NCI-H146 treated with DMSO at 0.1 percent for 48 hours (cell line): ENCODE measurements around the gene CHTF8.

Source experiments
- DNase-seq: peaks from one replicate; lab custom pipeline; 2025; ENCODE audit not compliant: unreplicated experiment; lab: John Stamatoyannopoulos, UW

CHTF8 gene

DNA sequence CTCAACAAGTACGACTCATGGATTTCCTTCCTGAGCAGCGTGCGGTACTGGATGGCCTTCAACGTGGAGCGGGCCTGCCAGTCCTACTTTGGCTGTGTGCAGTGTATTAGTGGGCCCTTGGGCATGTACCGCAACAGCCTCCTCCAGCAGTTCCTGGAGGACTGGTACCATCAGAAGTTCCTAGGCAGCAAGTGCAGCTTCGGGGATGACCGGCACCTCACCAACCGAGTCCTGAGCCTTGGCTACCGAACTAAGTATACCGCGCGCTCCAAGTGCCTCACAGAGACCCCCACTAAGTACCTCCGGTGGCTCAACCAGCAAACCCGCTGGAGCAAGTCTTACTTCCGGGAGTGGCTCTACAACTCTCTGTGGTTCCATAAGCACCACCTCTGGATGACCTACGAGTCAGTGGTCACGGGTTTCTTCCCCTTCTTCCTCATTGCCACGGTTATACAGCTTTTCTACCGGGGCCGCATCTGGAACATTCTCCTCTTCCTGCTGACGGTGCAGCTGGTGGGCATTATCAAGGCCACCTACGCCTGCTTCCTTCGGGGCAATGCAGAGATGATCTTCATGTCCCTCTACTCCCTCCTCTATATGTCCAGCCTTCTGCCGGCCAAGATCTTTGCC is 17.9 kb downstream of the CHTF8 start:
- no peak for DNase-seq

DNA sequence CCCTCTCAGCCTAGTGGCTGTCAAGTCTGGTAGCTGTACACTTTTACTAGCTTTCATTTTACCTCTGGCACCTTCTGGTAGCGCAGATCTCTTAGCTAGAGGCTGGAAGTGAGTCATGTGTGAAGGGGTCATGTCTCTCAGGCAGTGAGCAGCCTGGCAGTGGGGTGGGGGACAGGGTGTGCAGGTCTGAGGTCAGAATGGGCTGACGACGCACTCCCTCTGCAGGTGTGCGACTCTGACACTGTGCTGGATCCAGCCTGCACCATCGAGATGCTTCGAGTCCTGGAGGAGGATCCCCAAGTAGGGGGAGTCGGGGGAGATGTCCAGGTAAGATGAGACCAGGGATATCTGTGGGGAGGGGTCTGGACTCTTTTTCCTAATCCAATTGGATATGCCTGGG is 19.2 kb downstream of the CHTF8 start:
- no peak for DNase-seq

DNA sequence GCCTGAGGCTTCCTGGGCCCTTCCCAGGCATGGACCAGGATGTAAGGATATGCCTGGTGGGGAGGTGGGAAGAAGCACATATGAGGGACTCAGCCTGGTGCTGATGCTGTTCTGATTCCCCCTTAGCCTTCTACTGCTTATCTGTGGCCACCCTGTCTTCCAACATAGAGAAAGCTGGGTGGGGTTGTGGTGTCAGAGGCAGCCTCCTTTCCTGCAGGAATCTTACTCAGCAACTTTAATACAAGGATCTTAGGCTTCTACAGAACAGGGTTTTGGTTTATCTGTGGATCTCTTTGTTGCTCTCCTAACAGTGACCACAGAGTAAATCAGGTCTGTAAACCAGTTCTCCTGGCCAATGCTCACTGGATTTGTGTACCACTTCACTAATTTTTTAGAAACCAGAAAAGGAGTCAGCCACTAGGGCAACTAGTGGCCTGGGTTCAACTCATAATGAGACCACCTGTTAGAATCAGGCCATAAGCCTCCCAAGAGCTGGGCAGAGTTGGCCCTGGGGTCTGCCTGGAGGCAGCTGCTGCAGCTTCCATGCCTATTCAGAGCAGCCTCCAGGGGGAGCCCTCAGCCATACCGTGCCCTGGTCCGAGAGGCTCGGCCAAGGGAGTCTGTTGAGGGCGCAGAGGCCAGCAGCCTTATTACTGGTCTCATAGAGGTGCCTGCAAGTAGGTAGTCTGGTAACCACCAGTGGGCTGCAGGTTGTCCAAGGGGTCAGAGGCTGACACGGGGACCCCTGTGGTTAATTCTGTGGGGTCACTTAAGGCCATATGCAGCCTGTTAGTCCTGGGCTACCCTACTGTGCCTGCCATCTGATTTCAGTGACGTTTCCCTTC is 19.9 kb downstream of the CHTF8 start:
- DNase-seq: no peak

GRCh38 chr16:69111876-69112230 is 20.5 kb downstream of the CHTF8 start:
- no peak for DNase-seq

DNA sequence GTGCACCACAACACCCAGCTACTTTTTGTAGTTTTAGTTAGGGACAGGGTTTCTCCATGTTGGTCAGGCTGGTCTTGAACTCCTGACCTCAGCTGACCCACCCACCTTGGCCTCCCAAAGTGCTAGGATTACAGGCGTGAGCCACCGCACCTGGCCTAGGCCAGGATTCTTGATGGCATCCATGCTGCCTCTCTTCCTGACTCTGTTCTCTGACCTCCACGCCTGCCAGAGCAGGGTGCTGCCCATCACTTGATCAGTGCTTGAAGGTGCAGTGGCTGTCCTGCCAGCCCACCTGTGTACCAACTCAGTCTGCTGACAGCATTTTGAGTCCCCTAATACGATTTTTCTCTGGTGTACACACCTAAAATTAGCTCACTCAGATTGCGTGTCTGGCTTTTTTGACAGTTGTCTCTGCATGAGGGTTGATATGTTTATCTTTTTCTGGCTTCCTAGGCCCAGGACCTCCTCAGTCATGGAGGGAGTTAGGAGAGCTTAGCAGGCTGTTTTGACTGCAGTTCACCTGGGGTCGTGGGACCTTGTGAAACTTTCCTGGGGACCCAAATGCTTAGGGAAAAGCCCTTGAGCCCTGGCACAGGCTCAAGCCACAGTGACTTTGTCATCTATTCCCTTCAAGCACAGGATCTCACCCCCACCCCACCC is 21.0 kb downstream of the CHTF8 start:
- no peak for DNase-seq

DNA sequence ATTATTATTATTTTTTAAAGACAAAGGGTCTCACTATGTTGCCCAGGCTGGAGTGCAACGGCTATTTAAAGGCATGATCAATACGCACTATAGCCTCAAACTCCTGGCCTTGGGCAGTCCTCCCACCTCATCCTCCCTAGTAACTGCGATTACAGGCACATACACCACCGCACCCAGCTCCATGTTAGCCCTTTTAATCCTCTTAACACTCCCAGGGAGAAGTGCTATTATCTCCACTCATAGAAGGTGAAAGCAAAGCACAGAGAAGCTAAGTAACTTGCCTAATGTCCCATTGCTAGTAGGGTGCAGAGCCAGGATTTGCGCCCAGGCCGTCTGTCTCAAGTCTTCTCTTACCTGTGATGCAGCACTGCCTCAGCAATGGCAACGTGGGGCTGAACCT is 22.0 kb downstream of the CHTF8 start:
- DNase-seq: no peak

DNA sequence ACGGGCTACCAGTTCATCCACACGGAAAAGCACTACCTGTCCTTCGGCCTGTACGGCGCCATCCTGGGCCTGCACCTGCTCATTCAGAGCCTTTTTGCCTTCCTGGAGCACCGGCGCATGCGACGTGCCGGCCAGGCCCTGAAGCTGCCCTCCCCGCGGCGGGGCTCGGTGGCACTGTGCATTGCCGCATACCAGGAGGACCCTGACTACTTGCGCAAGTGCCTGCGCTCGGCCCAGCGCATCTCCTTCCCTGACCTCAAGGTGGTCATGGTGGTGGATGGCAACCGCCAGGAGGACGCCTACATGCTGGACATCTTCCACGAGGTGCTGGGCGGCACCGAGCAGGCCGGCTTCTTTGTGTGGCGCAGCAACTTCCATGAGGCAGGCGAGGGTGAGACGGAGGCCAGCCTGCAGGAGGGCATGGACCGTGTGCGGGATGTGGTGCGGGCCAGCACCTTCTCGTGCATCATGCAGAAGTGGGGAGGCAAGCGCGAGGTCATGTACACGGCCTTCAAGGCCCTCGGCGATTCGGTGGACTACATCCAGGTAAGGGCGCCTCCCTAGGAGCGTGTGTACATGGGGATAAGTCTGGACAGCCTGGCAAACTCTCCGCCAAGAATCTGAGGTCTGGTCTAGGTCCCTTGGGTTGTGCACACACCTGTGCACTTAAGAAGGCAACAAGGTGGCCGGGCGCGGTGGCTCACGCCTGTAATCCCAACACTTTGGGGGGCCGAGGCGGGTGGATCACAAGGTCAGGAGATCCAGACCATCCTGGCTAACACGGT is 22.7 kb downstream of the CHTF8 start:
- no peak for DNase-seq

DNA sequence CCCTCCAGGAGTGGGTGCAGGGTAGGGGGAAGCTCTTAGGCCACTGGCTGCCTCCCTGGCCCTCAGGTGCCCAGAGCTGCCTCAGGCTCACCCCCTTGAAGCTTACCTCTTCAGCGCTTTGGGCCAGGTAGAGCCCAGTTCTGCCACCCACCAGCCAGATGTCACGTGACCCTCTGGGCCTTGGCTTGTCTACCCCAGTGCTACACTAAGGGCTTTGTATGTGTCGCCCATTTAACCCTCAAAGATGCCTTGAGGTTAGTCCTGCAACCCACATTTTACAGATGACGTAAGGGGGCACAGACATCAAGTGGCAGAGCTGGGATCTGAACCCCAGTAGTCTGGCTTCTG is 23.5 kb downstream of the CHTF8 start:
- no peak for DNase-seq

- DNase-seq: no peak
Observed at GRCh38 chr16:69108064-69108904, 24.1 kb downstream of the CHTF8 start.

GRCh38 chr16:69107316-69107962 is 24.9 kb downstream of the CHTF8 start:
- no peak for DNase-seq

DNA sequence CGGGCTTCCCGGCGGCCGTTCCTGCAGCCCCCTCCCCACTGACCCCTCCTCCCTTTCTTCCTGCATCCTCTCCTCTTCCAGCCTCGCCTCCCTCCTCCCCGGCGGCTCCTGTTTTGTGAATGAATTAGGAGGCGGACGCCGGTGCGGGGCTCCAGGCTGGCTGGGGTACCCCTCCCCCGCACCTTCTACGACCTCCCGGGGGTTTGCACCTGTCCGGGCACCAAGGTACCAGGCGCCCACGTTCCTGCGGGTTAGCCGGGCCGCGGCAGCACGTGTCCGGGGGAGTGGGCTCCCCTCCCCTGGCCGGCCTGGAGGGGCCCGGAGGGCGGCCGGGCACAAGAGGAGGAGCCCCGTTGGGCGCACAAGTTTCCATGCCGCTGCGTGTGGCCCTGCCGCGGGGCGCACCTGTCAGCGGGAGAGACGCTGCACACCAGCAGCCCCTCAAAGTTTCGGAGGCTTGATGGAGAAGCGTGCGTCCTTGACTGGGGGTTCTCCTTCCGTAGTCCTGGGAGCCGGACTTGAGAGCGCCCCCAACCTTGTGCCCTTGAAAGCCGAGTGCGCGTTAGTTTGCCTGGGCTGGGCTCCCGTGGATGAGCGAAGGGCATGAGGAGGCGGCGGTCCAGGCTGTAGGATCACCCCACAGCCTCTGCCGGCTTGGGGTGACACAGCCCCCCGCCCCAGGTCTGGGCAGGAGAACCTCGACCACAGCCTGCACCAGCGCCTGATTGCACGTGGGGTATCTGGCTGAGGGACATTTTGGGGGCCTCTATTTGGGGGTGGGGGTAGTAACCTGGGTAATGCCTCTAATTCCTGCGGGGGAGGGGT is 25.7 kb downstream of the CHTF8 start:
- DNase-seq: peak; percentile 5

GRCh38 chr16:69105501-69106361 is 26.7 kb downstream of the CHTF8 start, which contains the start of gene HAS3:
HAS3 (plus strand) TSS chr16:69105653; CDS start chr16:69109396, 3,743 bp downstream.
- DNase-seq: peak; percentile 13

DNA sequence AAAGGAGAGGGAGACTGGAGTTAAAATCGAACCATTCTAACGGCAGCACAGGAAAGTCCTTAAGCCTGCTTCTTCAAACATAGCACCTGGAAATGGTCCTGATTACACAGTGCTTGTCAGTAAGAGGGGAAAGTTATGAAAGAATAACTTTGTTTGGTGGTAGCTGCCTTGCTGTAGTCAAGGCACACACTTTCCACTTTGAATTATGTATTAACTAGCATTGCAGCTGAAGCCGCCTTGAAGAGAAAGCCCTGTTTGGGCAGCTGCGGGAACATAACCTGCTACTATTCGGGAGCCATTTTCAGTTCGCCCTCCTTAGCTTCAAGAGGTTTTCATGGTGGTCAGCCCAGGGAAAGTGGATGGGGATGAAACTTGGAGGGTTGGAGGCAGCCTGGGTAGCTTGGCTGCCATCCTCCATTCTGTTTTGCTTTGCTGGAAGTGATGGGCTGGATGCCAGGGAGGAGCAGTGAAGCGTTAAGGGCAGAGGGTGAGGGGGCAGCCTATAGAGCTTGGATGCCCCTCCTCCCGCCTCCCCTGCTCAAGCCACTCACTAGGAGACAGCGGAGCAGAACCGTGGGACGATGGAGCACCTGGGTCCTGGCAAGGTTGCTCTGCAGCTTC is 32.2 kb downstream of the CHTF8 start:
- peak; percentile 26 for DNase-seq

DNA sequence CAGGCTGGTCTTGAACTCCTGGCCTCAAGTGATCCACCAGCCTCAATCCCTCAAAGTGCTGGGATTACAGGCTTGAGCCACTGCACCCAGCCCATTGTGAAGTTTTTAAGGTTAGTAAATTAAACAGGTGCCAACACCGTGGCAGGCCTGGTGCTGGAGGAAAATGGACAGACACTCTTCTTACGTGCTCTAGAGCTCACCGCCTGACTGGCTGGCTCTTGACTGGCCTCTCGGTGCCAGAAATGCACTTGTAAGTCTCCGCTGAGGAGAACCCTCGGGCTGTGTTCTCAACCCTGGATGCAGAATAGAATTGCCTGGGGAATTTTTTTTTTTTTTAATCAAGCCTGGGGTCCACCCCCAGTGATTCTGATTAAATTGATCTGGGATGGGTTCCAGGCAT is 37.2 kb downstream of the CHTF8 start:
- no peak for DNase-seq

GRCh38 chr16:69094501-69094900 is 37.9 kb downstream of the CHTF8 start:
- DNase-seq: no peak

DNA sequence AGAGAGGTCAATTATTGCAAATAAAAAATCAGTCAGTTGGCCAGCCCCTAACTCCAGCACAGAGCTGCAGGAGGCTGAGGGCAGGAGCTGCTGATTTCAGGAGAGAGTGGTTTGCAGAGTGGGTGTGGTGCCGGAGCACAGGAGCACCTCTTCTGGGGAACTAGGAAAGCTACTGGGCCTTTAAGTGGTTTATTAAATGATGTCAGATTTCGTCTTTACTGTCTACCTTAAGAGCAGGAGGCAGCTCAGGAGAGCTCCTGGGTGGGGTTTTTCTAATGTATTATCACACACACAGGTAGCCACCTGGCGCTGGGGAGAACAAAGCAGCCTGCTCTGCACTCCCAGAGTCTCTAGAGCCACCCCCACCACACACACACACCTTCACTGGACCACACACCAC is 38.4 kb downstream of the CHTF8 start:
- DNase-seq: peak; percentile 40

DNA sequence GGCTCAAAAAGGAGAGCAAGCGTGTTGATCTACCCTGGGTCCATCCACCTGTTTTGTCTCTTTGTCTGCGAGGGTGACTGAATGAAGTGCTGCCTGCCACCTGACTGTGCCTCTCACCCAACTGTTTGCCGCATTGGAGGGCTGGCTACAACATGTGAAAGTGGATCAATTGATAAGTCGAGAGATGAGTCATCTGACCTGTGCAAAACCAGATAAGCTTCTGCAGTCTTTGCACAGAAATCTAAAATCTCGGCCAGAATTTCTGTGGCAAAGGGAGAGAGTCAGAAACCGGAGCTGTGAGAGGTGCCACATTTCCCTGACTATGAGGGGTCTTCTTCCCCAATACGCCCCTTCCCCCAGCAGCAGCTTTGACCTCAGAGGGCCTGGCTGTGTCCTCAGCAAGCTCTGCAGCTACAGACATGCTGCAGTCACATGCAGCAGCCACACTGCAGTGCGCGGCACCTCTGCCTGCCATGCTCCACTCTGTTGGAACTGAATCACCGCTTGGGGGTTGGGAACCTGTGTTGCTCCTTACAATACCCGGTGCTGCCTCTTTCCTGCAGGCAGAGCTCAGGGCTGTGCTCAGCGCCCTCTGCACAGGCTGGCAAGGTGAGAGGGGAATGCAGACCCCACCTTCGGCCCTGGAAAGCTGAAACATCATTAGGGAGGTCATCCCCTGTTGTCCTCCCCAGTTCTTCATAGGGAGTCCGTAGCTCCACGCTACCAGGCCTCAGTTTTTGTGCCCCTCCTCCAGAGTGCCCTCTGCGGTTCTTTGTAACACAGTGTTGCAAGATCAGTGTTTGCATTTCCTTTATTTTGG is 43.1 kb downstream of the CHTF8 start:
- DNase-seq: no peak
